Keratinocyte (primary cell): Measurements from ENCODE around the gene PARP3.

Experiments used
- EZH2 ChIP-seq: IDR thresholded peaks from one replicate; pipeline ENCODE4 v1.6.1; 2012; ENCODE audit warnings: inconsistent platforms, mild to moderate bottlenecking, low read length, moderate library complexity
- TF ChIP-seq, protein P1 (sequence below), 3 experiments: IDR thresholded peaks in 1 of 3; conservative IDR thresholded peaks in 1 of 3; optimal IDR thresholded peaks in 1 of 3; 2 replicates in 2 of 3; 3 replicates in 1 of 3; pipeline versions ENCODE3 to v1.5.1; 2011; ENCODE audit warnings: low read length in 3 of 3, mild to moderate bottlenecking in 3 of 3, moderate library complexity in 2 of 3, control low read depth in 1 of 3, inconsistent platforms in 1 of 3; ENCODE audit not compliant: insufficient read depth in 2 of 3; ENCODE audit errors: extremely low read depth in 1 of 3

DNA sequence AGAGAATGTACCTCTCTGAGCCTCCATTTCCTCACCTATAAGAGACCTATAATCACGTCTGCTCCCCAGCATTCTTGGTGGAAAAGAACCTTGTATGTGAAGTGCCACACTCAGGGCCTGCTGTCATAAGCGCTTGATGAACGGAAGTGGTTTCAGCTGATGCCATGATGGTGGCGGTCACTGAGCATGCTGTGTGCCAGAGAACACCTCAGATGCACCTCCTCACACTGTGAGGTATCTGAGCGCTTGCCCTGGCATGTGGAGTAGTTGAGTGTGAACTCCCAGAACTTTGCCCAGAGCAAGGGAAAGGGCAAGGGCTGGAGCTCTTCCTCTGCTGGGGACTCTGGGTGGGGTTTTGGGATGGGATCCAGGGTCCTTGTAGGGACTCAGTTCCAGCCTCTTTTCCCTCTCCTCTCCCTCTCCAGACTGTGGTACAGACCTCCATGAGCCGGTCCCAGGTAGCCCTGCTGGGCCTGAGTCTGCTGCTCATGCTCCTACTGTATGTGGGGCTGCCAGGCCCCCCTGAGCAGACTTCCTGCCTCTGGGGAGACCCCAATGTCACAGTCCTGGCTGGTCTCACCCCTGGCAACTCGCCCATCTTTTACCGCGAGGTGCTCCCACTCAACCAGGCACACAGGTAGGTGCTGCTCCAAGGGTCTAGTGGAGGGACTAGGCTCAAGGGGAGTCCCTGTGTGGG is 35.4 kb downstream of the PARP3 start:
- TF ChIP-seq, protein P1, sequence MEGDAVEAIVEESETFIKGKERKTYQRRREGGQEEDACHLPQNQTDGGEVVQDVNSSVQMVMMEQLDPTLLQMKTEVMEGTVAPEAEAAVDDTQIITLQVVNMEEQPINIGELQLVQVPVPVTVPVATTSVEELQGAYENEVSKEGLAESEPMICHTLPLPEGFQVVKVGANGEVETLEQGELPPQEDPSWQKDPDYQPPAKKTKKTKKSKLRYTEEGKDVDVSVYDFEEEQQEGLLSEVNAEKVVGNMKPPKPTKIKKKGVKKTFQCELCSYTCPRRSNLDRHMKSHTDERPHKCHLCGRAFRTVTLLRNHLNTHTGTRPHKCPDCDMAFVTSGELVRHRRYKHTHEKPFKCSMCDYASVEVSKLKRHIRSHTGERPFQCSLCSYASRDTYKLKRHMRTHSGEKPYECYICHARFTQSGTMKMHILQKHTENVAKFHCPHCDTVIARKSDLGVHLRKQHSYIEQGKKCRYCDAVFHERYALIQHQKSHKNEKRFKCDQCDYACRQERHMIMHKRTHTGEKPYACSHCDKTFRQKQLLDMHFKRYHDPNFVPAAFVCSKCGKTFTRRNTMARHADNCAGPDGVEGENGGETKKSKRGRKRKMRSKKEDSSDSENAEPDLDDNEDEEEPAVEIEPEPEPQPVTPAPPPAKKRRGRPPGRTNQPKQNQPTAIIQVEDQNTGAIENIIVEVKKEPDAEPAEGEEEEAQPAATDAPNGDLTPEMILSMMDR (optimal IDR thresholded peaks at IDR 0.05 in 1 of 3, IDR thresholded peaks at IDR 0.05 in 1 of 3, conservative IDR thresholded peaks at IDR 0.05 in 1 of 3; ENCODE audit: extremely low read depth in 1 of 3, insufficient read depth in 2 of 3, low read length in 3 of 3): no peak
- TF ChIP-seq EZH2: no peak
